Glomerular endothelial cell (primary cell): Measurements from ENCODE around the gene MED20. TPM values are rescaled to one million over a fixed set of nuclear protein-coding genes. Genes with fewer than 3 reads are reported as not detected.

Source experiments
- DNase-seq: peaks from one replicate; pipeline ENCODE4 v3.0.0-alpha.2; 2011; ENCODE audit warnings: low read depth, low spot score; ENCODE audit errors: extremely low read depth
- total RNA-seq: library from RNA; depleted of rRNA; stranded (reverse); fragments of >200 nt; gene quantifications from 2 replicates; pipeline ENCODE4 v1.2.3, GENCODE V29; 2015

MED20 gene
- total RNA-seq, 1 donor from 2014 or later: 22.6 TPM

- DNase-seq: no peak
Measured at GRCh38 chr6:41859356-41859755, 61.6 kb downstream of the MED20 start.

GRCh38 chr6:41858703-41859102 is 62.2 kb downstream of the MED20 start:
- DNase-seq: no peak

Other genes starting within 250 kb of the MED20 start
- 3.2 and 4.4 TPM in 2 replicates for gene TFEB, start 185.5 kb downstream of the MED20 start, total RNA-seq
- not detected in 2 replicates for gene PGC, start 173.7 kb downstream of the MED20 start, total RNA-seq
- gene FRS3, start 141.2 kb downstream of the MED20 start, total RNA-seq: 1.6 and 3.4 TPM in 2 replicates
- gene PRICKLE4, start 140.4 kb downstream of the MED20 start, total RNA-seq: 5.4 and 6.4 TPM in 2 replicates
- 169 and 172 TPM in 2 replicates for gene TOMM6, start 133.4 kb downstream of the MED20 start, total RNA-seq
- gene USP49, start 25.8 kb downstream of the MED20 start, total RNA-seq: 1.8 and 4.1 TPM in 2 replicates
- gene BYSL, start 360 bp upstream of the MED20 start, total RNA-seq: 11.5 and 24.3 TPM in 2 replicates
- 82.9 and 99.4 TPM in 2 replicates for gene CCND3, start 20.7 kb upstream of the MED20 start, total RNA-seq
- 15.1 and 20.2 TPM in 2 replicates for gene TAF8, start 129.4 kb upstream of the MED20 start, total RNA-seq
- 2.1 and 2.2 TPM in 2 replicates for gene C6orf132, start 221.5 kb upstream of the MED20 start, total RNA-seq